GM19372 (cell line): Measurements from ENCODE around the gene GPC6.

Experiments used
- ATAC-seq: cut with Tn5 transposase; IDR thresholded peaks from one replicate; pipeline ENCODE4 v1.9.1; 2021; ENCODE audit warnings: mild to moderate bottlenecking, low read depth, moderate library complexity; ENCODE audit not compliant: unreplicated experiment

The GPC6 gene

DNA sequence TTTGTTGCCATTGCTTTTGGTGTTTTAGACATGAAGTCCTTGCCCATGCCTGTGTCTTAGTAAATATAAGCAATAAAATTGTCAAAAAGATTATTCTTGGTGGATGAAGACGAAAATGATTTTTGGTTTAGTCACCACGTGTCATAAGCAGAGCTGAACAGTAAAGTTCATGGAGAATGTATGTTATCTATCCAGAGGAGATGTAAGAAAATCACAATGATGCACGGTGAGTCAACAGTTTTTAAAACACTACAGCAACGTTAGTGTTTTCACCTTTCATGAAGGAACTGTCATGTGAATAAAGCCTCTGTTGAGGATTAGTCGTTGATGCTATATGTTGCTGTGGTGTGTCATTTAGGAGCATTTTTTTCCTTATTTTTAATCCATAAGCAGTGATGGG, 137.6 kb downstream of the GPC6 start:
- ATAC-seq, result no peak

DNA sequence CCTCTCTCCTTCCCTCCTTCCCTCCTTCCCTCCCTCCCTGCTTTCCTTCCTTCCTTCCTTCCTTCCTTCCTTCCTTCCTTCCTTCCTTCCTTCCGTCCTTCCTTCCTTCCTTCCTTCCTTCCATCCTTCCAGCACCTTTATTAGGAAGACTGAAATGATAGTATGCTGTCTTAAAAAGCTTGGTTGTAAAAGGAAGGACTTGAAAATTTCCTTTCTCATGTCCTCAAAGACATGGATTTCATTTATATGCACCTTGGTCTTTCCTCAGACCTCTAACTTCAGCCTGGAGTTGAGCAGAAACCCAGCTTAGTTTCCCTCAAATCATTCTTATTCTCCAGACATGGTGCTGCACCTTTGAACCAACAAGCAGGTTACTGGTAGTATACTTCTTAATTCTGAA, 141.7 kb downstream of the GPC6 start:
- ATAC-seq, result no peak

DNA sequence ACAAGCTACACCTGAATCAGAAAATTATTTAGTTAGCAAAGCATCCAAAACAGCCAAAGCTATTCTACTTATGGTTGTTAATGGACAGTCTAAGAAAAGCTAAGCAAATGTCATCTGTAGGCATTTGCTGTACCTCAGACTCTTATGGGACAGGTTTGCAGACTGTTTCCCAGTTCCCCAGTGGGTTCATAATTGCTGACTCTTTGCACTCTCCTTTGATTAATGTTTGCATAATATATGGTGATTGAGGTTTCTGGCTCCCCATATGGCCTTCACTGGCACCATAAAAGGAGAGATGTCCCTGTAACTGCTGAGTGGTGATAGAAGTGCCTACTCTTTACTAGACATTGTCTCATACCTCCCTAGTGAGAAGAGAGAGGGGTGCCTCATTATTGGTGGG, 142.1 kb downstream of the GPC6 start:
- ATAC-seq, result no peak

DNA sequence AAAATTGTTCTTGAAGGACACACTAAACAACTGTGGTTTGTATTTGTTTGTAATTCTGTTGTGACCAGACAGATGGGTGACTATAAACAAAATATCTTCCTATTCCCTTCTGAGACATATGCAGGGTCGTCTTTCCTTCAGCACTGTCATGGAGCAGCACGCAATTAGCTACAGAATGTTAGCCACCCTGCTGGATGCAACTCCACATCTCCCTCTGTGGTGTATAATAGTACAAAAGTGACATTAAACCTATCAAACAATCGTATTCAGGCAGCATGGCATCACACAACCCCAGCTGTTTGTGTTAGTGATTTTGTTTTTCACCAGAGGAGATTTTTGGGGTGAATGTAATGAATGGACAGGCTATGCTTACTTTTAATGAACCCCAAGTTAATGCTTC, 146.2 kb downstream of the GPC6 start:
- no peak for ATAC-seq

DNA sequence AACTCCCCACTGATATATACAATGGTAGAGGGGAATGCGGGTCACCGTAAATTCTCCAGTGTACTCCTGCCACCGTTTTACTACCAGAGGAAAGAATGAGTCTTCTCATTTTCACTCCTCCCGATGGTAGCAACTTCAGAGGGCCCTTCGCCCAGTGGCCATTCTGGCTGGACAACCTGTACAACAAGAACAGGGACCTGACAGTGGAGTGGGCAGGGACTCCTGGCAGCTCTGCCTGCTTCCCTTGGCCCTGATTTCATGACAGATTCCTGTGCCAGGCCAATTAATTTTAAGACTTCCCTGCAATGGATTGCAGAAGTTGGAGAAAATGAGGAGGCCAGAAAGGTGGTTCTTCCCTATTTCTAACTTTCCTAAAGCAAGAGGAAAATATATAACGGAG, 148.9 kb downstream of the GPC6 start:
- ATAC-seq, result no peak

DNA sequence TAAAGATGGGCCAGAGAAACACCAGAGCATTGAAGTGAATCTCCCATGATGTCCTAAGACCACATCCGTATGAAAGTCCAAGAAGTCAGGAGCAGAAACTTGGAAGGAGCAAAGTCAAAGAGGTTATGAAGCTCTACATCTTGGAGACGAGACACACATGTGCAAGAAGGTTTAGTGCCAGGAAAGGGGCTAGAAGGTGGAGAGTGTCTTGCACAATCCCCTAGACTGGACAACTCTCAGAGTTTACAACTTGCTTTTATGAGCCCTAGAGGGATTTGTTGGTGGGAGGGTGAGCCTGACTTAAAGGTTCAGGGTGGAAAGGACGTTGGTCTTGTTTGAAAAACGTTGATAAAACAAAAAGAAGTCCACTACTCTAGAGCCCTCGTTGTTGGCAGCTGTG, 150.6 kb downstream of the GPC6 start:
- ATAC-seq, result no peak

DNA sequence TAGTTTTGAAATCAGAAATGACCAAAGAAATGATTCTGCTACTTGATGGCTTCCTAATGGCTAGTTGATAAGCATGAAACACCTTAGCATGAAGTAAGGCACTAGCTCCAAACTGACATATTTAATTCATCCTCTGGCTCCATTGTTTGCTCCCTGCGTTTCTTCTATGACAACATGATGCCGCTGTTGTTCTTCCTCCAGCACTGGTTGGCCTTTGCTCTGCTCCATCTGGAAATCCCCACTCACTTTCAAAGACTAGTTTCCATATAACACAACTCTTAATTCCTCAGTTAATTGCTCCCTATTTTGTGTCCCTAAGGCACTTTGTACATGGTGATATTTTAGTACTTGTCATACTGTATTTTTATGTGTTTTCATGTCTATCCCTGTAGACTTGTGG, 151.6 kb downstream of the GPC6 start:
- ATAC-seq, result no peak

DNA sequence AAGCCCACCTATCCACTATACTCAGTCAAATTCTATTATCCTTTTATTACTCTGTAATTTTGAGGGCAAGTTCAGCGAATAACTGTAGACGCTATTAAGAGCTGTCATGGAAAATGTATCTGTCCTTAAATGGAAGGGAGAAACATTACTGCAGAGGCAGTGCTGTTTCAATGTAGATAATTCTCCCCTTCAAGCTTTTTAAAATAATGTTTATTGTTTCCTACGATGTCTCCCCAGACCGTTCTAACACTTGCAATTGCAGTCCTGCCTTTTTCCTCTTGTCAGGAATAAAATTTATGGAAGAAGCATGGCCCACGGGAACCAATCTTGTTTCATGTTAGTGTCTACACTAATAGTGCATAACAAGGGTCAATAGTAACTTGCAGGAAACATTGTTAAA, 159.5 kb downstream of the GPC6 start:
- ATAC-seq, result no peak

DNA sequence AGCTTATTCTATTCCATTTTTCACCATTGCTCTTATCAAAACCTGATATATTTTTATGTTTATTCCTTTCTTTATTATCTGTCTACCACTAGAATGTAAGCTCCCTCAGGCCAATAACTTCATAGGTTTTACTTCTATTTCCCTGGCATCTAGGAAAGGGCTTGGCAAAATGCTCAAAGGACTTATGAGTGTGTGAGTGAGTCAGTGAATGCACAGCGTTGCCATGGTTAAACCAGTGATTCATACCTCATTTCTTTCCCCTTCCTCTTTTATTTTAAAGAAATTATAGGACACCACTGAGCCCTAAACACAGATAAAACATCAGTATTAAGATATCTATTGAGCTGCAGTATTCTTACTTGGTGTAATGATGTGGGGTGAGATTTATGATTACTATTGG, 162.1 kb downstream of the GPC6 start:
- ATAC-seq, result no peak

DNA sequence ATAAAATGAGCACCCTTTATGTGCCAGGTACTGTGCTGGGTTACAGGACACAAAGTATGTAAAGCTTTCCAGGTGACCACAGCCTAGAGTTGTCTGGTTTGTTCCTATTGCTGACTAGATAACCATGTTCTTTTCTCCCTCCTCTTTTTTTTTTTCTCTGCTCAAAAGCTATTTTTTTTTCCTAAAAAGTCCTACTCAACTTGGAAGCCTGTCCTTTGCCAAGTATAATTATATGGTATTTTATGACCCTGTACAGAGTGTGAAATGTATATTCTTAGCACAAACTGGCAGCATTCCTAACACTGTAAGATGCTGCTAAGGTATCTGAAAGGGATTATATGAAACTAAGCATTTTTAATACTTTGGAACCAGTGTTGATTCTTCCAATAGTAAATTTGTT, 171.0 kb downstream of the GPC6 start:
- ATAC-seq, result no peak

DNA sequence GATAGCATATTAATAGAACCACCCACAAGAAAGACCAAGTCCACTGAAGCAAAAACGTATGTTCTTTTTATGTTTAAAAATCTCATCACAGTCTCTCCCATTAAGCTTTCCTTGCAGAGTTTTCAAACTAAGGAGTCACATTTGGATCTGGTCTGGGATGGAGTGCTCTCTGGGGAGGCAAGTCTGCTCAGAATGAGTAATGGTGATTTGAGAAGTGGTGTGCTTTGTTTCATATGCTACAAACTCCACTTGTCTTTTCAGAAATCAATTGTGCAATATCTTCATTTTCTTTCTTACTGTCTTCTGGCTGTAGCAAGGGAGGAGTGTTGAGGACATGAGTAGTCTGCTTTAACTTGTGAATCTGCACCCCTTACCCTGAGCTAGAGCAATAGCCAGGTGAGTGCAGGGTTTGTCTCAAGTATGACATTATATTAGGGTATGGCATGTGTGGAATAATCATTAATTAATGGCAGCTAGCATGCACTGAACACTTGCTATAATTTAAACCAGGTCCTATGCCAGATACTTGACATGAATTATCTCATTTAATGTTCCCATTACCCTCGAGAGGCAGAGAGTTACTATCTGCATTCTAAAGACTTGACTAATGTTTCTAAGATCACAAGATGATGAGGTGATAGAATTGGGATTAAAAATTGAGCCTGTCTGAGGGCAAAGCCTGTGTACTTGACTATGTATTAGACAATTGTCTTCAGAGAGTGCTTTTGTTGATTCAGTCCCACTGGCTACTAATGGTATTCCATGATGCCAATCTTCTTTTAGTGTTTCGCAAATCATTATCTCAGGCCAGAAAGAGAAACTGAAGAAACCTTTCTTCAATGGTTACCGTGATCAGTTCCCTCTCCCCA, 171.8 kb downstream of the GPC6 start:
- ATAC-seq, result no peak

DNA sequence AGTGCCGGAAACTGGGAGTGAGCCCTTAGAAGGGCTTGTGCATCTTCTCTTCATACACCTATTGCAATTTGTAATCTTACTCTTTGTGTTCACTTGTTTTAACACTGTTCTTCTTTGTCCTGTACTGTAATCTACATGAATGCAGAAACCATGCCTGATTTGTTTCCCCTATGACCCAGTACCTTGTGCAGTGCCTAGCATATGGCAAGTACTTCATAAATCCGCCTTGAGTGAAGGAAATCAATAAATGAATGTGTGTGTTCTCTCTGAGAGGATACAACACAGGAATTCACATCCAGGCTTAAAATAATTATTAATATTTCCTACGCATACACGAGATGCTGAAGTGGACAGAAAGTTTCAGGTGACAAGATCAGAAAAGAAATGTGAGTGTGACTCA, 172.6 kb downstream of the GPC6 start:
- ATAC-seq, result no peak

DNA sequence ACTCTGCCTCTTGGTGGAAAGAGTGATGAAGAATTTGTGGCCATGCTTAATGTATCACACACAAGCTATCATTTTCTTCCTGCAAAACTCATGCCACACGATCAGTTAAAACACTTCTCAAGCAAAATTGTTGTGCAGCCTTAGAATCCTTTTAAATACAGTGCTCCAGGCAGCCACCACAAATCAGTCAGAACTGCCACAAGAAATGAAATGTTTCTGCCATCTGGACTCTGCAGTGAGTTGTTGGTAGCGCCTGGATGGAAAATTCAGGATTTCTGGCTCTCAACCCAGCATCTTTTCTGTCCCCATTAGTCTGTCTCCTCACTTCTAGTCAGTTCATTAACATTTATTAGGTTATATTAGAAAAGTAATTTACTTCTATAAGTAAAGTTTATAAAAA, 179.5 kb downstream of the GPC6 start:
- no peak for ATAC-seq

DNA sequence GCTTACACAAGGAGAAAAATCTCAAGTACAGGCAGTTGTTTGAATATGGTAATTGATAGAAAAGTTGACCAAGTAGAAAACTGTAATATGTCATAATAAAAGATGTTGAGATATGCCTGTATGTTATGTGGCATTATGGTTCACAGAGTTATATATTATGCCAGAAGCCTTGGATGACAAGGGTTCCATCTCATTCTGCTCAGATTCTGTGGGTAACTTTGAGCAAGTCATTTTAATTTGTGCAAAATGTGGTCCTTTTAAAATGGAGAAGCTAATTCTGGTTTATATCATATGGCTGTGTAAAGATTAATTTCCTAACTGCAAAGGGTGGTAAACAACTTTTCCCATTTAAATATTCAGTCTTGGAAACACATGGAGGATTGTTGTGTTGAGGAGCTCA, 180.9 kb downstream of the GPC6 start:
- no peak for ATAC-seq

DNA sequence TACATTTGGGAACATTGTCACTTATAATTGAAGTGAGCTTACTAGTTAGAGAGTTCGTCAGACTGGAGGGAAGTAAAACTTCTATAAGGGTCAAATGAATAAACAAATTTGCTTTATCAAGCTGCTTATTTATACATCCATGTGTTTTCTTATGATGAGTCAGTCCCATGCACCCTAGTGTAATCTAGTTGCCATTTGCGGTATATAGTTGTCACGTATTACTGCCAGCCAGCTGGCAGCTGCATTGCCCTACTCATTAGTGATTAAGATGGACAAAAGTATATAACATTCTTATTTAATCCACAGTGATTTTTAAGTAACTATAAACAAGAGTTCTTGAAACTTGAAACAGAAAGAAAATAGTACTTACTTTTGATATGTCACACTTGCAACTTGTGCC, 182.4 kb downstream of the GPC6 start:
- ATAC-seq, result no peak

DNA sequence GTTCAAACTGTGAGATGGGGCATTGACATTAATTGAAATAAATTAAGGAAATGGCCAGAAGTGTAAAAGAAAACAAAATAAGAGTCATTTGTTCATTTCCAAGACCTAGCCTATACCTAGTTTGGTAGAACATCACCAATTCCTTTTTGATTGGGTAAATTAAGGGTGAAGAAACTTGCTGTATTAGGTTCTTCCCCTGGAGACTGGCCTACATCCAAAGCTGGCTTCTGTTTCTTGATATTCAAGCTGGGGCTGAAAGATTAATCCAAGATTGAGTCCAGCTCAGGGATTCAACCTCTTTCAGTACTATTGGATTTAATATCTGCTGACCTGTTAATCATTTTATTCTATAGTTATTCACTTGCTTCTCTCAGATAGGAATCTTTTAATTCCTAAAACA, 183.2 kb downstream of the GPC6 start:
- no peak for ATAC-seq

DNA sequence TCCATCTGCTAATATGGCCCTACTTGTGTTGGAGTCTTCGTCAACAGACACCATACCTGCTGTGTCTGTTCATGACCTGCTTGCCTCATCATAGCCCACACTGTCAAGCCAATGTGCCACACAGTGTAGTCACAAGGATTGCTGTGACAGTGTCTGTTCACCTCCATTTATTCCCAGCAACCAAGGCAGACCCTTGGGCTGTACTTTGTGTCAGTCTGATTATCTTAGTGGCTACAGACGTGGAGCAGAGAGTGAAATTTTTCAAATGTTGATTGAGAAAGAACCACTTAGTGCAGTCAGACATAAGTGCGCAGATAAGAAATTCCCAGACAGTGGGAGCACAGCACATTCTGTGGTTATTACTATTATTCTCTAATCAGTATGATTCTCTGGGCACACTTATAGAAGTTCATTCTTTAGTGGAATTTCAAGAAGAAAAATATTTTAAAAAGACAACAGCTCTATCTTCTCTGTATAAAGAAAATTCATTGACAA, 184.6 kb downstream of the GPC6 start:
- no peak for ATAC-seq

DNA sequence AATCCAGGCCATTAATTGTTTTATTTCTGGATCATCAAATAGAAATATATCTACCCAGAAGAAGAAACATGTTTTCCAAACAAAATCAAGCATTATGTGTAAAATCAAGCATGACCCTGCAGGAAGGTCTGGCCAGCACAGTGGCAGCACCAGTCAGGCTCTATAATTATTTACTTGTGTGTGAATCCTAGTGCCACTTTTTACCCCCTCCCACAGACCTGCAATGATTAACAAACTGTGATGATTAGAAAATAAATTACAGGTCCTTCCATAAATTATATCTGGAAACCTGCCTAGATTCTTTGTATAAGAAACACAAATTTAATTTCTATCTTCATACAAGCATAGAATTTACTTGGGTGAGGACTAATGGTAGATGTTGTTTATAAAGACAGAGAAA, 186.1 kb downstream of the GPC6 start:
- ATAC-seq, result no peak

DNA sequence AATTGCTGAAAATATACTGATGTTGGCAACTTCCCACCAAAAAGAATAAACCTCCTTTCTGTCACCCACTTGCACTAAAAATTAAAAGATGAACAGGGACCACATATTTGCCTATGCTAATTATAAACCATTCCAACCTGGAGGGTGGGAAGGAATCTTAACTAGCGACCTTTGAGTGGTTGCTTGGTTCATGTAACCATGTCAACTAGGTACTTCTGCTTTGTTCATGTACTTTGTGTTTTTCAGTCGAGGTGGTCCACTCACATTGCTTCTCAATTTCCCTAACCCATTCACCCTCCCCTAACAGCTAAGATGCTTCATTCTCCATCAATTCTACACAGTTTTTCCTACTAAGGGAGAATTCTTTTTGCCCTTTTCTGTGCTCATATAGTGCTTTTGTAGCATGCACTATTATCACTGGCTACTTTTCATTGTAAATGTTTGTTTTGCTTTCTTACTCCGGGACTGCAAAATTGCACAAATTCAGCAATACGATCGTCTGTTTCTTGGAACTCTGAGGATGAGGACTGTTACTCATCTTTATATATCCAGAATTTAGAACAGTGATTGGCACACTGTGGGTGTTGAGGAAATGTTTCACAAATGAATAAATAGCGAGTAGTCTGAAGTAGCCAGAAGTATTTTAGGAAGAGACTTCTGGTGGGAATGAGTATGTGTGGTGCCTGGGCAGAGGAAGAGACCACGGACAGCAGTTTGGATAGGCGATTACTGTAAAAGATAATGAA, 187.5 kb downstream of the GPC6 start:
- ATAC-seq, result no peak

DNA sequence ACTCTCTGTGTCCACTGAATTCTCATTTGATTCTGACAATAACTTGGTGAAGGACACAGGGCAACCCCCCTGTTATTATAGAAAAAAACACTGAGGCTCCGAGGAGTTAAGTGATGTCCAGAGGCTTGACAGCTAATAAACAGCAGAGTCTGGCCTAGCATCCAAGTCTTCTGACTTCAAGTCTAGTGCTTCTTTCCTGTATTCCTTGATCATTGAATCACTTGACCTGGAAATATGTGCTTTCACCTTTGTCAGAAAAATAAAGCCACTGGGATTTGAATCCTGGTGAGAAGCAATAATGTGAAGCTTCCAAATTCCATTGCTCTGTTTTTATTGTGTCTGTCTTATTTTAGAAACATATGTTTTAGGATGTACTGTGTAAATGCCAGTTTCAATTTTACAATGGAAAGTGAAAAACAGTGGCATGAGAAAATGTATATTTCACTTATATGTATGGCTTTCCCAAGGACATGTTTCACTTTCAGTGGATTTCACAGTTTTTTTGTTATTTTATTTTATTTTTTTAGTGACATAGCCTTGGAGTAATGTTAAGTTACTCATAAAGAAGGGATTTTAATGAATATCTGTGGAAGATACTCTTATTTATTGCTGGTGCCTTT, 190.2 kb downstream of the GPC6 start:
- no peak for ATAC-seq

DNA sequence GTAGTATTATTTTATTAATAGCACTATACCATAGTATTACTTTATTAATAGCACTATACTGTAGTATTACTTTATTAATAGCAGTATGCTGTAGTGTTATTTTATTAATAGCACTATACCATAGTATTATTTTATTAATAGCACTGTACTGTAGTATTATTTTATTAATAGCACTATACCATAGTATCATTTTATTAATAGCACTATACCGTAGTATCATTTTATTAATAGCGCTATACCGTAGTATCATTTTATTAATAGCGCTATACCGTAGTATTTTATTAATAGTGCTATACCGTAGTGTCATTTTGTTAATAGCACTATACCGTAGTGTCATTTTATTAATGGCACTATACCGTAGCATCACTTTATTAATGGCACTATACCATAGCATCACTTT, 191.8 kb downstream of the GPC6 start:
- no peak for ATAC-seq
